ENCODE data around the gene MCC. TPM values are rescaled to one million over a fixed set of nuclear protein-coding genes. Genes with fewer than 3 reads are reported as not detected.

MCC gene
- total RNA-seq, 4 donors from 2014 or later = 17.1 to 90.7 (median 40.1) TPM

DNA sequence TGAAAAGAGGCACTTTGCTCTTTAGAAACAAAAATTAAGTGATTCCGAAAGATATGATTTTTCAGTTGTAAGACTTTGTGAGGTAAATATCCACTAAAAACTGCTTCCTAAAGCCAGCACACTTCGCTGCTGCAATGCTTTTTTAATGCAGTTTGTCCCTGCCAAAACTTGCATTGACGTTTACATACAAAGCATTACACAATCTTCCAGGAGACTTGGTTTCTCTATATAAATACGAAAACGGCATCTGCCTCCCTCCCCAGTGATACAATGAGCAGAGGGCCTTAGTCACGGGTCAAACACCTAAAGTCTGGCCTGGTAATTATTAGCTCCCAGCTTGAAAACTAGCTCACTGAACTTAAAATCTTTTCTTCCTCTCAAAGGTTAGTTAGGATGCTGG is 224.2 kb downstream of the MCC start:
- intact Hi-C loops (cut with DNase I; ENCODE audit: low total_unique reads) = no loop called here
- no peak for DNase-seq

DNA sequence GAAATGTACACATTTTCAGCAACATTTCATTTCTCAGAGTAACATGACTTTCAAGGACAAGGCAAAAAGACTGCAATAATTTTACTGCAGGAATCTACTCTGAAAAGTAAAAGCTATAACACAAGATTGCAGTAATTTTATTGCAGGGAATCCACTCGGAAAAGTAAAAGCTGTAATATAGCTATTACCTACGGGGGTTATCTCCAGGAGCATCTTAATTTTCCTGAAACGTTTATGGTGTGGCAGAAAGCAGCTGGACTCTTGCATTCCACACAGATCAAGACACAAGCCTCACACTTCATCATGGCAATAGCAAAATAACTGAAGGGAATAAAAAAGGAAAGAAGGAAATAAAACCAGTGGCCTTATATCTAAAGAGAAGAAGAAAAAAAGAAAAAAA is 224.7 kb downstream of the MCC start:
- Histone ChIP-seq H3K4me3 (no peak overlapping the region), H3K4me1 (no peaks in the 10 kb centered on the region), H3K9me3 (no peaks in the 10 kb centered on the region), H3K27me3 (no peaks in the 10 kb centered on the region), H3K36me3 (no peaks in the 10 kb centered on the region), H3K27ac (no peak overlapping the region)
- TF ChIP-seq, protein P1, sequence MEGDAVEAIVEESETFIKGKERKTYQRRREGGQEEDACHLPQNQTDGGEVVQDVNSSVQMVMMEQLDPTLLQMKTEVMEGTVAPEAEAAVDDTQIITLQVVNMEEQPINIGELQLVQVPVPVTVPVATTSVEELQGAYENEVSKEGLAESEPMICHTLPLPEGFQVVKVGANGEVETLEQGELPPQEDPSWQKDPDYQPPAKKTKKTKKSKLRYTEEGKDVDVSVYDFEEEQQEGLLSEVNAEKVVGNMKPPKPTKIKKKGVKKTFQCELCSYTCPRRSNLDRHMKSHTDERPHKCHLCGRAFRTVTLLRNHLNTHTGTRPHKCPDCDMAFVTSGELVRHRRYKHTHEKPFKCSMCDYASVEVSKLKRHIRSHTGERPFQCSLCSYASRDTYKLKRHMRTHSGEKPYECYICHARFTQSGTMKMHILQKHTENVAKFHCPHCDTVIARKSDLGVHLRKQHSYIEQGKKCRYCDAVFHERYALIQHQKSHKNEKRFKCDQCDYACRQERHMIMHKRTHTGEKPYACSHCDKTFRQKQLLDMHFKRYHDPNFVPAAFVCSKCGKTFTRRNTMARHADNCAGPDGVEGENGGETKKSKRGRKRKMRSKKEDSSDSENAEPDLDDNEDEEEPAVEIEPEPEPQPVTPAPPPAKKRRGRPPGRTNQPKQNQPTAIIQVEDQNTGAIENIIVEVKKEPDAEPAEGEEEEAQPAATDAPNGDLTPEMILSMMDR (IDR thresholded peaks at IDR 0.05) = no peak
- no peak for TF ChIP-seq POLR2A (IDR thresholded peaks at IDR 0.05)
- intact Hi-C loops (cut with DNase I; ENCODE audit: low total_unique reads) = no loop called here
- no peak for DNase-seq

More for the DNA sequence above, 224.2 kb downstream of the MCC start:
- no peaks in the 10 kb centered on the region for H3K36me3 ChIP-seq
- no peaks in the 10 kb centered on the region for H3K9me3 ChIP-seq
- no peak overlapping the region for H3K27ac ChIP-seq
- H3K27me3 ChIP-seq = no peaks in the 10 kb centered on the region
- TF ChIP-seq, protein P1 (IDR thresholded peaks at IDR 0.05) = no peak
- TF ChIP-seq POLR2A (IDR thresholded peaks at IDR 0.05) = no peak
- H3K4me1 ChIP-seq = no peaks in the 10 kb centered on the region
- no peak overlapping the region for H3K4me3 ChIP-seq

- intact Hi-C loops (cut with DNase I; ENCODE audit: low total_unique reads) = no loop called here
- Histone ChIP-seq H3K27me3 (no peaks in the 10 kb centered on the region), H3K9me3 (no peaks in the 10 kb centered on the region), H3K36me3 (no peaks in the 10 kb centered on the region), H3K4me1 (no peaks in the 10 kb centered on the region), H3K27ac (no peak overlapping the region), H3K4me3 (no peak overlapping the region)
- no peak for DNase-seq
- no peak for TF ChIP-seq POLR2A (IDR thresholded peaks at IDR 0.05)
- TF ChIP-seq, protein P1 (IDR thresholded peaks at IDR 0.05) = no peak
Measured at GRCh38 chr5:113262674-113263073, 225.6 kb downstream of the MCC start.

DNA sequence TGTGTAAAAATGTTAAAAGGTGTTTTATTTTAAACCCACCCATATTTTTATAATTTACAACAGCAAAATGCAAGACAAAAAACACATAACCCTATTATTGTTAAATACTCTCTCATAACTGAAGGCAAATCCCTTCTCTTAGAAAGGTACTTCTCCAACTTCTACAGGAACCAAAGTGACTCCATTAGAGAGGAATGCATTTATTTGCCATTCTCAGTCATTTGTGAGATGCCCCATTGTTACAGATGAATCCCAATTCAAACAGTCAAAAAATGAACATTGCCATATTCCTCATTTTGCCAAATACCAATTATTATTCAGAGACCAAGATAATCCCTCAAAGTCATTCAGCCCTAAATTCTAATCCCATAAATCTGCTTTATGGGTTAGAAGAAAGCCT is 229.2 kb downstream of the MCC start:
- Histone ChIP-seq H3K36me3 (no peaks in the 10 kb centered on the region), H3K27me3 (no peaks in the 10 kb centered on the region), H3K9me3 (no peaks in the 10 kb centered on the region), H3K27ac (no peak overlapping the region), H3K4me1 (no peaks in the 10 kb centered on the region), H3K4me3 (no peak overlapping the region)
- DNase-seq = no peak
- intact Hi-C loops (cut with DNase I; ENCODE audit: low total_unique reads) = no loop called here
- TF ChIP-seq, protein P1 (IDR thresholded peaks at IDR 0.05) = no peak
- TF ChIP-seq POLR2A (IDR thresholded peaks at IDR 0.05) = no peak

- DNase-seq = no peak
- H3K4me3 ChIP-seq = no peak overlapping the region
- no peaks in the 10 kb centered on the region for H3K27me3 ChIP-seq
- H3K4me1 ChIP-seq = no peaks in the 10 kb centered on the region
- H3K27ac ChIP-seq = no peak overlapping the region
- H3K9me3 ChIP-seq = no peaks in the 10 kb centered on the region
- TF ChIP-seq, protein P1 (IDR thresholded peaks at IDR 0.05) = no peak
- TF ChIP-seq POLR2A (IDR thresholded peaks at IDR 0.05) = no peak
- intact Hi-C loops (cut with DNase I; ENCODE audit: low total_unique reads) = no loop called here
- no peaks in the 10 kb centered on the region for H3K36me3 ChIP-seq
Measured at GRCh38 chr5:113257545-113257944, 230.7 kb downstream of the MCC start.

Measured in uterus (tissue), 4 donors.